GM19438 (cell line): Measurements from ENCODE around the gene CLN6.
"Not testable (repeated sequence)": the region's sequence is repeated elsewhere in the genome, so short reads cannot be mapped to it uniquely, and the experiment has no call there.

Source experiments
- ATAC-seq: cut with Tn5 transposase; IDR thresholded peaks from one replicate; pipeline ENCODE4 v1.9.1; 2021; ENCODE audit warnings: low read depth; ENCODE audit not compliant: unreplicated experiment

CLN6 gene

GRCh38 chr15:68195336-68196112, 34.0 kb downstream of the CLN6 start:
- no peak for ATAC-seq

GRCh38 chr15:68192804-68193486, 36.6 kb downstream of the CLN6 start:
- ATAC-seq = no peak

GRCh38 chr15:68192117-68192516, 37.4 kb downstream of the CLN6 start:
- no peak for ATAC-seq

- ATAC-seq = no peak
These were observed 38.0 kb downstream of the CLN6 start for GRCh38 chr15:68191555-68191954.

- ATAC-seq = no peak
These were observed 39.5 kb downstream of the CLN6 start for GRCh38 chr15:68190048-68190447.

- no peak for ATAC-seq
These were observed 40.9 kb downstream of the CLN6 start for GRCh38 chr15:68188647-68189046.

GRCh38 chr15:68187559-68187958, 42.0 kb downstream of the CLN6 start:
- ATAC-seq = no peak

- no peak for ATAC-seq
These were observed 42.7 kb downstream of the CLN6 start for GRCh38 chr15:68186671-68187397.

GRCh38 chr15:68184616-68185480, 44.7 kb downstream of the CLN6 start:
- no peak for ATAC-seq

GRCh38 chr15:68183616-68184315, 45.8 kb downstream of the CLN6 start:
- no peak for ATAC-seq

GRCh38 chr15:68177742-68178141, 51.8 kb downstream of the CLN6 start:
- ATAC-seq = no peak

GRCh38 chr15:68176601-68177000, 52.9 kb downstream of the CLN6 start:
- ATAC-seq = no peak

GRCh38 chr15:68175526-68175925, 54.0 kb downstream of the CLN6 start:
- ATAC-seq = no peak

- ATAC-seq = no peak
These were observed 56.4 kb downstream of the CLN6 start for GRCh38 chr15:68173119-68173518.

GRCh38 chr15:68172037-68172436, 57.5 kb downstream of the CLN6 start:
- ATAC-seq = not testable (repeated sequence)

- no peak for ATAC-seq
These were observed 62.7 kb downstream of the CLN6 start for GRCh38 chr15:68166847-68167246.

- no peak for ATAC-seq
These were observed 66.3 kb downstream of the CLN6 start for GRCh38 chr15:68163191-68163590.

- no peak for ATAC-seq
These were observed 71.4 kb downstream of the CLN6 start for GRCh38 chr15:68158046-68158628.

- no peak for ATAC-seq
These were observed 72.5 kb downstream of the CLN6 start for GRCh38 chr15:68157074-68157473.
